HUES64 (cell line): ENCODE data around the gene CEBPG.

Experiments used
- H3K27ac ChIP-seq: 2 replicates; pipeline ENCODE4 v1.7.0; 2013; ENCODE audit warnings: low read depth, low read length, inconsistent platforms
- H3K27me3 ChIP-seq: 2 replicates; pipeline ENCODE4 v1.6.1; 2013; ENCODE audit warnings: mild to moderate bottlenecking, low read length; ENCODE audit not compliant: insufficient read depth
- H3K36me3 ChIP-seq: 2 replicates; pipeline ENCODE4 v1.6.1; 2013; ENCODE audit warnings: mild to moderate bottlenecking, low read length; ENCODE audit not compliant: insufficient read depth
- H3K4me1 ChIP-seq: 2 replicates; pipeline ENCODE4 v1.6.1; 2013; ENCODE audit warnings: mild to moderate bottlenecking, low read length, moderate library complexity; ENCODE audit not compliant: insufficient read depth
- H3K4me3 ChIP-seq: 2 replicates; pipeline ENCODE4 v1.5.1; 2013; ENCODE audit warnings: mild to moderate bottlenecking, low read length, moderate library complexity
- H3K9ac ChIP-seq: 2 replicates; pipeline ENCODE4 v1.6.1; 2013; ENCODE audit warnings: mild to moderate bottlenecking, low read depth, low read length
- H3K9me3 ChIP-seq: 2 replicates; pipeline ENCODE4 v1.6.1; 2013; ENCODE audit warnings: low read depth, low read length; ENCODE audit not compliant: insufficient read depth
- WGBS: fragments of 150-250, 120-280 bp; methylation state at CpG from one replicate; pipeline ENCODE4 v1.1.7; 2013; ENCODE audit warnings: missing lambda C conversion rate; 5-methylcytosine and 5-hydroxymethylcytosine counted together

The CEBPG gene

GRCh38 chr19:33383720-33384292 lies 10.3 kb downstream of the CEBPG start:
- no peak overlapping the region for H3K4me3 ChIP-seq
- H3K9ac ChIP-seq = no peak overlapping the region
- no peaks in the 10 kb centered on the region for H3K27me3 ChIP-seq
- no peaks in the 10 kb centered on the region for H3K9me3 ChIP-seq
- H3K36me3 ChIP-seq = peaks cover 28% of the 10 kb centered on the region
- WGBS = 95% methylated on average over 13 of the region's 13 CpGs
- H3K4me1 ChIP-seq = peaks cover 11% of the 10 kb centered on the region; the same call in 1 of the 2 replicates
- H3K27ac ChIP-seq = no peak overlapping the region

- H3K36me3 ChIP-seq = peaks cover 19% of the 10 kb centered on the region
- H3K9ac ChIP-seq = no peak overlapping the region
- H3K27me3 ChIP-seq = no peaks in the 10 kb centered on the region
- no peaks in the 10 kb centered on the region for H3K9me3 ChIP-seq
- peaks cover 11% of the 10 kb centered on the region; the same call in 1 of the 2 replicates for H3K4me1 ChIP-seq
- no peak overlapping the region for H3K27ac ChIP-seq
- WGBS = 97% methylated on average over 8 of the region's 8 CpGs
- no peak overlapping the region for H3K4me3 ChIP-seq
These were observed 11.5 kb downstream of the CEBPG start for GRCh38 chr19:33384983-33385382.

GRCh38 chr19:33385956-33386355 lies 12.4 kb downstream of the CEBPG start:
- Histone ChIP-seq H3K27ac (no peak overlapping the region), H3K9ac (no peak overlapping the region), H3K4me1 (peaks cover 11% of the 10 kb centered on the region; the same call in 1 of the 2 replicates), H3K9me3 (no peaks in the 10 kb centered on the region), H3K27me3 (no peaks in the 10 kb centered on the region), H3K36me3 (peaks cover 11% of the 10 kb centered on the region; the same call in 1 of the 2 replicates), H3K4me3 (no peak overlapping the region)
- 86% methylated on average over 6 of the region's 6 CpGs for WGBS

GRCh38 chr19:33386361-33386858 lies 12.9 kb downstream of the CEBPG start:
- H3K4me1 ChIP-seq = peaks cover 8% of the 10 kb centered on the region; the same call in 1 of the 2 replicates
- H3K36me3 ChIP-seq = peaks cover 11% of the 10 kb centered on the region; the same call in 1 of the 2 replicates
- 95% methylated on average over 15 of the region's 15 CpGs for WGBS
- H3K27me3 ChIP-seq = no peaks in the 10 kb centered on the region
- no peak overlapping the region for H3K27ac ChIP-seq
- H3K9ac ChIP-seq = no peak overlapping the region
- H3K4me3 ChIP-seq = no peak overlapping the region
- no peaks in the 10 kb centered on the region for H3K9me3 ChIP-seq

- WGBS = 94% methylated on average over 39 of the region's 39 CpGs
These were observed 14.1 kb downstream of the CEBPG start for GRCh38 chr19:33387351-33388230.

GRCh38 chr19:33388231-33388724 lies 14.8 kb downstream of the CEBPG start:
- no peak overlapping the region for H3K4me3 ChIP-seq
- no peak overlapping the region for H3K9ac ChIP-seq
- WGBS = 93% methylated on average over 13 of the region's 13 CpGs
- no peaks in the 10 kb centered on the region for H3K9me3 ChIP-seq
- 0 out of 2 replicates have a peak, but pooled peaks cover 11% of the 10 kb centered on the region for H3K36me3 ChIP-seq
- no peak overlapping the region for H3K27ac ChIP-seq
- H3K27me3 ChIP-seq = no peaks in the 10 kb centered on the region
- no peaks in the 10 kb centered on the region for H3K4me1 ChIP-seq

More at GRCh38 chr19:33387351-33388230, 14.1 kb downstream of the CEBPG start:
- Histone ChIP-seq H3K27me3 (no peaks in the 10 kb centered on the region), H3K4me1 (no peaks in the 10 kb centered on the region), H3K9me3 (no peaks in the 10 kb centered on the region), H3K27ac (no peak overlapping the region), H3K36me3 (0 out of 2 replicates have a peak, but pooled peaks cover 11% of the 10 kb centered on the region), H3K9ac (no peak overlapping the region), H3K4me3 (no peak overlapping the region)

- Histone ChIP-seq H3K27me3 (no peaks in the 10 kb centered on the region), H3K4me1 (no peaks in the 10 kb centered on the region), H3K36me3 (0 out of 2 replicates have a peak, but pooled peaks cover 11% of the 10 kb centered on the region), H3K27ac (no peak overlapping the region), H3K9ac (no peak overlapping the region; the same call in 1 of the 2 replicates), H3K9me3 (no peaks in the 10 kb centered on the region), H3K4me3 (no peak overlapping the region)
- WGBS = 93% methylated on average over 28 of the region's 28 CpGs
These were observed 15.4 kb downstream of the CEBPG start for GRCh38 chr19:33388725-33389420.

GRCh38 chr19:33389421-33390100 lies 16.1 kb downstream of the CEBPG start:
- no peaks in the 10 kb centered on the region for H3K4me1 ChIP-seq
- H3K4me3 ChIP-seq = no peak overlapping the region
- WGBS = 92% methylated on average over 21 of the region's 22 CpGs
- no peak overlapping the region for H3K9ac ChIP-seq
- no peak overlapping the region for H3K27ac ChIP-seq
- no peaks in the 10 kb centered on the region for H3K27me3 ChIP-seq
- H3K9me3 ChIP-seq = no peaks in the 10 kb centered on the region
- H3K36me3 ChIP-seq = 0 out of 2 replicates have a peak, but pooled peaks cover 11% of the 10 kb centered on the region

GRCh38 chr19:33390101-33390907 lies 16.8 kb downstream of the CEBPG start:
- 93% methylated on average over 19 of the region's 19 CpGs for WGBS
- Histone ChIP-seq H3K9me3 (no peaks in the 10 kb centered on the region), H3K27ac (no peak overlapping the region), H3K9ac (no peak overlapping the region), H3K36me3 (0 out of 2 replicates have a peak, but pooled peaks cover 11% of the 10 kb centered on the region), H3K4me3 (no peak overlapping the region), H3K27me3 (no peaks in the 10 kb centered on the region), H3K4me1 (no peaks in the 10 kb centered on the region)
